SK-N-SH (cell line): ENCODE results near the gene SNRNP25. TPM values are rescaled to one million over a fixed set of nuclear protein-coding genes. Genes with fewer than 3 reads are reported as not detected.

Experiments
- CTCF ChIA-PET: fragments of 300-600, 350-600 bp; formaldehyde crosslinking; extraction: SDS; loops from one replicate; lab custom pipeline; 2021; lab: Yijun Ruan, JAX
- POLR2A ChIA-PET: fragments of 350-600 bp; sonication (Branson Sonifier 250); formaldehyde crosslinking; extraction: SDS; loops from one replicate; lab custom pipeline; 2020; ENCODE audit warnings: antibody characterized with exemption, inconsistent platforms; lab: Yijun Ruan, JAX
- DNase-seq: peaks from one replicate; pipeline ENCODE4 v3.0.0; 2012
- H2AFZ ChIP-seq: fragments of 200-600 bp; sonication (generic); 2 replicates; pipeline ENCODE4 v1.8.1; 2016; ENCODE audit warnings: antibody characterized with exemption, mild to moderate bottlenecking, low read depth
- H3F3A ChIP-seq: fragments of 200-600 bp; sonication (generic); replicated peaks from 2 replicates; pipeline ENCODE3; 2016; ENCODE audit warnings: antibody characterized with exemption, mild to moderate bottlenecking; ENCODE audit not compliant: insufficient read depth
- H3K27ac ChIP-seq, 2 experiments: fragments of 200-500 bp in 1 of 2; fragments of 200-600 bp in 1 of 2; sonication (Bioruptor generic) in 1 of 2; sonication (generic), shearing (Covaris generic) in 1 of 2; 2 replicates each; pipeline versions ENCODE4 v1.5.1 to v1.6.1; 2014 to 2016; ENCODE audit warnings: low read depth in 2 of 2, inconsistent platforms in 1 of 2, low read length in 1 of 2, mild to moderate bottlenecking in 1 of 2, mixed read lengths in 1 of 2
- H3K27me3 ChIP-seq: fragments of 200-600 bp; sonication (generic), shearing (Covaris generic); 2 replicates; pipeline ENCODE4 v1.6.1; 2016; ENCODE audit warnings: mixed run types; ENCODE audit not compliant: insufficient read depth
- H3K36me3 ChIP-seq, 2 experiments: fragments of 200-500 bp in 1 of 2; fragments of 200-600 bp in 1 of 2; sonication (Bioruptor generic) in 1 of 2; sonication (generic) in 1 of 2; replicated peaks in 1 of 2; 2 replicates each; pipeline versions ENCODE3 to v1.5.1; 2014 to 2016; ENCODE audit warnings: low read length in 1 of 2, mild to moderate bottlenecking in 1 of 2; ENCODE audit not compliant: insufficient read depth in 2 of 2, control insufficient read depth in 1 of 2
- H3K4me1 ChIP-seq, 2 experiments: fragments of 200-500 bp in 1 of 2; fragments of 200-600 bp in 1 of 2; sonication (Bioruptor generic) in 1 of 2; sonication (generic), shearing (Covaris generic) in 1 of 2; 2 replicates each; pipeline versions ENCODE4 v1.5.1 to v1.6.1; 2014 to 2016; ENCODE audit warnings: low read depth in 1 of 2, low read length in 1 of 2, mixed run types in 1 of 2; ENCODE audit not compliant: insufficient read depth in 2 of 2, control insufficient read depth in 1 of 2
- H3K4me2 ChIP-seq: fragments of 200-600 bp; sonication (generic), shearing (Covaris generic); 2 replicates; pipeline ENCODE4 v1.6.1; 2017; ENCODE audit warnings: mixed run types
- H3K4me3 ChIP-seq, 2 experiments: fragments of 200-500 bp in 1 of 2; fragments of 200-600 bp in 1 of 2; sonication (Bioruptor generic) in 1 of 2; sonication (generic), shearing (Covaris generic) in 1 of 2; 2 replicates each; pipeline versions ENCODE4 v1.5.1 to v1.8.1; 2014 to 2016; ENCODE audit warnings: low read depth in 2 of 2, inconsistent platforms in 1 of 2, low read length in 1 of 2, mild to moderate bottlenecking in 1 of 2, mixed read lengths in 1 of 2, moderate library complexity in 1 of 2
- H3K79me2 ChIP-seq: fragments of 200-600 bp; sonication (generic); 2 replicates; pipeline ENCODE4 v1.8.1; 2017; ENCODE audit warnings: mild to moderate bottlenecking; ENCODE audit not compliant: insufficient read depth
- H3K9ac ChIP-seq: fragments of 200-600 bp; sonication (generic); 2 replicates; pipeline ENCODE4 v1.6.1; 2017; ENCODE audit warnings: mixed run types
- H3K9me2 ChIP-seq: fragments of 200-600 bp; sonication (generic); 2 replicates; pipeline ENCODE4 v1.6.1; 2017; ENCODE audit warnings: mixed run types
- H3K9me3 ChIP-seq: fragments of 200-600 bp; sonication (generic); 2 replicates; pipeline ENCODE4 v1.6.1; 2017; ENCODE audit warnings: mixed run types, mild to moderate bottlenecking, moderate library complexity
- H4K20me1 ChIP-seq: fragments of 200-600 bp; sonication (generic); 2 replicates; pipeline ENCODE4 v1.6.1; 2017; ENCODE audit warnings: mild to moderate bottlenecking, mixed run types; ENCODE audit not compliant: insufficient read depth
- CHD2 ChIP-seq: fragments of 150-350 bp; IDR thresholded peaks from 2 replicates; pipeline ENCODE4 v1.6.1; 2018; ENCODE audit warnings: low read length; ENCODE audit not compliant: partially characterized antibody
- ELF1 ChIP-seq: IDR thresholded peaks from 2 replicates; pipeline ENCODE4 v1.4.0; 2012
- FOXM1 ChIP-seq: IDR thresholded peaks from 2 replicates; pipeline ENCODE4 v1.4.0; 2012; ENCODE audit warnings: low read depth, mild to moderate bottlenecking
- MXI1 ChIP-seq: IDR thresholded peaks from 2 replicates; pipeline ENCODE4 v1.6.1; 2012; ENCODE audit warnings: mild to moderate bottlenecking, low read depth, low read length, improper control_type of control experiment
- RFX5 ChIP-seq: IDR thresholded peaks from 2 replicates; pipeline ENCODE4 v1.6.1; 2012; ENCODE audit warnings: mild to moderate bottlenecking, improper control_type of control experiment, low read length
- TAF1 ChIP-seq: IDR thresholded peaks from 2 replicates; pipeline ENCODE4 v1.6.1; 2012; ENCODE audit warnings: low read depth, mild to moderate bottlenecking, low read length, moderate library complexity, borderline replicate concordance
- TCF12 ChIP-seq: IDR thresholded peaks from 2 replicates; pipeline ENCODE4 v1.4.0; 2012
- WGBS: methylation state at CpG from one replicate; pipeline ENCODE4 v1.1.6; 2017; ENCODE audit warnings: low lambda C conversion rate; 5-methylcytosine and 5-hydroxymethylcytosine counted together
- polyA plus RNA-seq, 3 experiments: library from polyadenylated mRNA; depleted of rRNA; stranded (reverse); fragments of >200 nt; gene quantifications; 2 replicates each; pipeline ENCODE4 v1.2.3, GENCODE V29; 2012
- TF ChIP-seq, protein P1 (sequence below): fragments of 150-350 bp; IDR thresholded peaks from 2 replicates; pipeline ENCODE4 v1.6.1; 2016; ENCODE audit warnings: mild to moderate bottlenecking, low read depth, low read length
- TF ChIP-seq, protein P2 (sequence below): fragments of 200-600 bp; sonication (generic); IDR thresholded peaks from 2 replicates; pipeline ENCODE4 v1.6.1; 2017; ENCODE audit warnings: antibody characterized with exemption, mild to moderate bottlenecking, moderate library complexity

Gene SNRNP25
- polyA plus RNA-seq, 1 of the 3 experiments (the other 2 are of a cell fraction), result 73.4 TPM

DNA sequence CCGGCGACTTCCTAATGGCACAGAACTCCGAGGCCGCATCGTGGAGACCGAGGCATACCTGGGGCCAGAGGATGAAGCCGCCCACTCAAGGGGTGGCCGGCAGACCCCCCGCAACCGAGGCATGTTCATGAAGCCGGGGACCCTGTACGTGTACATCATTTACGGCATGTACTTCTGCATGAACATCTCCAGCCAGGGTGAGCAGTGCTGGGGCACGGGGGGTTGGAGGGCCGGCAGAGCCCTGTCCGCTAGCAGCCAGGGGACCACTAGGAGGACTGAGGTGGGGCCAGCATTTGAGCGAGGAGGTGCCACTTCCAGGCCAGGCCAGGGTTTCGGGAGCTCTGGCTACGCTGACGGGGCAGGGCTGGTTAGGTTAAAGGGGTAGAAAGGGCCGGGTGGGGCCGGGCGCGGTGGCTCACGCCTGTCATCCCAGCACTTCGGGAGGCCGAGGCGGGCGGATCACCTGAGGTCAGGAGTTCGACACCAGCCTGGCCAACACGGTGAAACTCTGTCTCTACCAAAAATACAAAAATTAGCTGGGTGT lies 29.5 kb downstream of the SNRNP25 start (continued):
- TF ChIP-seq, protein P1, sequence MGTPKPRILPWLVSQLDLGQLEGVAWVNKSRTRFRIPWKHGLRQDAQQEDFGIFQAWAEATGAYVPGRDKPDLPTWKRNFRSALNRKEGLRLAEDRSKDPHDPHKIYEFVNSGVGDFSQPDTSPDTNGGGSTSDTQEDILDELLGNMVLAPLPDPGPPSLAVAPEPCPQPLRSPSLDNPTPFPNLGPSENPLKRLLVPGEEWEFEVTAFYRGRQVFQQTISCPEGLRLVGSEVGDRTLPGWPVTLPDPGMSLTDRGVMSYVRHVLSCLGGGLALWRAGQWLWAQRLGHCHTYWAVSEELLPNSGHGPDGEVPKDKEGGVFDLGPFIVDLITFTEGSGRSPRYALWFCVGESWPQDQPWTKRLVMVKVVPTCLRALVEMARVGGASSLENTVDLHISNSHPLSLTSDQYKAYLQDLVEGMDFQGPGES, result no peak
- TF ChIP-seq, all 33 proteins: peak for 0

DNA sequence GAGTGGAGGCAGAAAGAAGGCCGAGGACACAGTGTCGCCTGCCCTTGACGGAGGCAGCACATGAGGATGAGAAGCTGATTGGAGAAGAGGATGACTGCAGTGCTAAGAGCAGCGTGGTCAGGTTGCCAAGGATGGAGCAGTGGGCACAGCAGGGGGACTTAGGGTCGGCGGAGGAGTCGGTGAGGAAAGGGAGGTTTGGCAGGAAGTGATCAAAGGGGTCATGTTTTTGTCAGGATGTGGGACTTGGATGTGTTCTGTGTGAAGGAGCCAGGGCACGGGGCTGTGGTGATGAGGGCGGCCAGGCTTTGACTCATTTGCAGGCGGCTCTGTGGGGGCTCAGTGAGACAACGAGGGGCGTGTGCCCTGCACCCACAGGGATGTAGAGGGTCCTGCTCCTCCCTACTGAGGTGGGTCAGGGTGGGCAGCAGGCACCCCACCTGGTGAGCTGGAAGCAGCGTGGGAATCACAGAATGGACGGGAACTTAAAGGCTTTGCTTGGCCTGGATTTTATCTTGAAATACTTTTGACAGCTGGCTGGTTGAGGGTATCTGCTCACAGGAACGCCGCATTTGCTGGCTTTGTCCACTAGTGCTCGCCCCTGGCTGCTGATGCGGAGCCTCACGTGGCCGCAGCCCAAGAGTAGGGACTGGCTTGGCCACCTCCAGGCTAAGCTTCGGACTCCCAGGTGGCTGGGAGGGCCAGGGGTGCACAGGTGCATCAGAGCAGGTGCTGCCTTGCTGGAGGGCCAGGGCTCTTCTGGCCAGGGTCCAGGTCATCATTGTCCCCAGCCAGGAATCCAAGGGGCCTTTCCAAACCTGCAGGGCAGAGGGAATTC lies 30.4 kb downstream of the SNRNP25 start:
- Histone ChIP-seq H3F3A (peaks cover 20% of the 10 kb centered on the region), H3K36me3 (peaks cover 15 to 43% of the 10 kb centered on the region in 2 experiments), H3K27ac (peak overlapping the region in 1 of 2 experiments; percentile 72; a peak in 2 of 4 replicates), H3K9ac (no peak overlapping the region), H2AFZ (no peak overlapping the region), H3K9me2 (no peaks in the 10 kb centered on the region), H3K4me2 (peak overlapping the region; percentile 56), H3K27me3 (no peaks in the 10 kb centered on the region), H3K4me3 (no peak overlapping the region), H3K79me2 (peaks cover 12% of the 10 kb centered on the region), H3K4me1 (peaks cover 4 to 23% of the 10 kb centered on the region in 2 experiments; a peak in 3 of 4 replicates)
- no peak for DNase-seq
- CTCF ChIA-PET, result interaction anchor here (0.6 to 27.8 kb wide), 6 partner anchors 9 to 96 kb away, joined by 3 to 793 read pairs (median 4); partner anchors contain the start of genes HBQ1 and RHBDF1
- POLR2A ChIA-PET, result interaction anchor here (0.6 kb wide), 1 partner anchor 1646 kb away, joined by 6 read pairs; no protein-coding TSS in a partner anchor
- 81% methylated on average over 14 of the region's 21 CpGs for WGBS
- TF ChIP-seq, protein P2, sequence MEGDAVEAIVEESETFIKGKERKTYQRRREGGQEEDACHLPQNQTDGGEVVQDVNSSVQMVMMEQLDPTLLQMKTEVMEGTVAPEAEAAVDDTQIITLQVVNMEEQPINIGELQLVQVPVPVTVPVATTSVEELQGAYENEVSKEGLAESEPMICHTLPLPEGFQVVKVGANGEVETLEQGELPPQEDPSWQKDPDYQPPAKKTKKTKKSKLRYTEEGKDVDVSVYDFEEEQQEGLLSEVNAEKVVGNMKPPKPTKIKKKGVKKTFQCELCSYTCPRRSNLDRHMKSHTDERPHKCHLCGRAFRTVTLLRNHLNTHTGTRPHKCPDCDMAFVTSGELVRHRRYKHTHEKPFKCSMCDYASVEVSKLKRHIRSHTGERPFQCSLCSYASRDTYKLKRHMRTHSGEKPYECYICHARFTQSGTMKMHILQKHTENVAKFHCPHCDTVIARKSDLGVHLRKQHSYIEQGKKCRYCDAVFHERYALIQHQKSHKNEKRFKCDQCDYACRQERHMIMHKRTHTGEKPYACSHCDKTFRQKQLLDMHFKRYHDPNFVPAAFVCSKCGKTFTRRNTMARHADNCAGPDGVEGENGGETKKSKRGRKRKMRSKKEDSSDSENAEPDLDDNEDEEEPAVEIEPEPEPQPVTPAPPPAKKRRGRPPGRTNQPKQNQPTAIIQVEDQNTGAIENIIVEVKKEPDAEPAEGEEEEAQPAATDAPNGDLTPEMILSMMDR, result peak; percentile 20; the same call in 1 of the 2 replicates
- TF ChIP-seq TCF12, result no peak
- no peak for TF ChIP-seq CHD2
- no peak for TF ChIP-seq TAF1
- TF ChIP-seq RFX5, result no peak
- no peak for TF ChIP-seq ELF1
- TF ChIP-seq FOXM1, result no peak
- no peak for TF ChIP-seq MXI1
- TF ChIP-seq, all 33 proteins: peak for 1
- Histone ChIP-seq H3K9me3 (no peaks in the 10 kb centered on the region), H4K20me1 (peaks cover 21% of the 10 kb centered on the region)
